ENCODE measurements around the gene MAML2. TPM values are rescaled to one million over a fixed set of nuclear protein-coding genes. Genes with fewer than 3 reads are reported as not detected.

Gene MAML2
- total and polyA plus RNA-seq, 2 of the 8 experiments (the other 6 are each of a cell fraction or from before 2014, with no cell fraction given): 3.8 to 6.6 TPM

DNA sequence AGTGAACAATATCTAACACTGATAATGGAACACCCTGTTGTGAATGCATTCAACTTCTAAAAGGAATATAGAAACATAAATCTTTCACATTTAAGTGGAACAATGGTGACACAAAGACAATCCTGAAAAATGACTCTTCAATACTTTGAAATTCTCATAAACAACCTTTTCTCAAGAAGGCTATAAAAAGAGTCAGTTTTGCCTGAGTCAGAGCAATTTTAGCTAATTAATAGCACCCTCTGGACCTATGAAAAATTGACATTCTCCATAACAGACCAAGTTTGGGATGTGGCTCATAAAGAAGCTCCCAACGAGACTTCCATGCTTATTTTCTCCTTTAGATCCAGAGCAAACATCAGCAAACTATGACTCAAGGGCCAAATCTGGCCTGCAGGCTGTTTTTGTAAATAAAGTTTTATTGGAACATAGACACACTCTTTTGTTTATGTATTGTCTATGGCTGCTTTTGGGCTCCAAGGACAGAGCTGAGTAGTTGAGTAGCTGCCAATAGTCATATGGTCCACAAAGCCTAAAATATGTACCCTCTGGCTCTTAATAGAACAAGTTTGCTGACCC, 108.0 kb downstream of the MAML2 start:
- Histone ChIP-seq H3K23me2 (ENCODE audit: low read depth, low read length) (no peaks in the 10 kb centered on the region), H3K9ac (replicated peaks in 1 of 4; ENCODE audit: extremely low read depth in 1 of 4, low read depth in 3 of 4, low read length in 3 of 4) (no peak overlapping the region), H2AFZ (ENCODE audit: low read length) (no peak overlapping the region), H3K4ac (replicated peaks; ENCODE audit: insufficient read length, low read depth, low read length) (no peak overlapping the region), H3K27me3 (replicated peaks in 1 of 4; ENCODE audit: control insufficient read depth in 3 of 4, extremely low read depth in 1 of 4, insufficient read depth in 3 of 4, low read length in 3 of 4) (no peaks in the 10 kb centered on the region), H2BK5ac (ENCODE audit: low read depth, low read length) (no peak overlapping the region), H3K4me1 (replicated peaks in 1 of 4; ENCODE audit: control insufficient read depth in 3 of 4, insufficient read depth in 4 of 4, low read length in 3 of 4) (no peaks in the 10 kb centered on the region; a peak in 1 of 7 replicates), H3K4me2 (ENCODE audit: insufficient read depth in 1 of 2, low read depth in 2 of 2, low read length in 2 of 2) (no peak overlapping the region), H2BK20ac (ENCODE audit: low read length) (no peak overlapping the region), H2AK5ac (ENCODE audit: low read depth, low read length) (no peak overlapping the region), H3K79me1 (ENCODE audit: low read depth, low read length) (no peaks in the 10 kb centered on the region), H3K14ac (ENCODE audit: insufficient read length) (no peak overlapping the region), H2BK12ac (ENCODE audit: low read depth, low read length) (no peak overlapping the region), H3K56ac (replicated peaks; ENCODE audit: insufficient read length, low read depth, low read length) (no peak overlapping the region), H3K23ac (ENCODE audit: insufficient read length) (no peak overlapping the region), H3K18ac (ENCODE audit: extremely low read depth, low read length) (no peak overlapping the region), H3K79me2 (ENCODE audit: control insufficient read depth in 1 of 2, insufficient read depth in 2 of 2, low read length in 2 of 2) (no peaks in the 10 kb centered on the region), H3K4me3 (ENCODE audit: extremely low read depth in 1 of 4, insufficient read depth in 2 of 4, low read depth in 3 of 4, low read length in 4 of 4) (no peak overlapping the region), H3K36me3 (ENCODE audit: control insufficient read depth in 2 of 4, insufficient read depth in 4 of 4, low read length in 3 of 4) (no peaks in the 10 kb centered on the region), H4K20me1 (replicated peaks in 1 of 2; ENCODE audit: control insufficient read depth in 1 of 2, insufficient read depth in 2 of 2, low read length in 2 of 2) (no peaks in the 10 kb centered on the region), H4K5ac (ENCODE audit: insufficient read length, low read depth, low read length) (no peak overlapping the region), H3K9me3 (ENCODE audit: insufficient read depth in 2 of 2, low read depth in 1 of 2, low read length in 1 of 2) (no peaks in the 10 kb centered on the region), H4K91ac (replicated peaks; ENCODE audit: insufficient read length, low read length) (no peak overlapping the region), H3K27ac (ENCODE audit: low read depth, low read length) (no peak overlapping the region), H2BK15ac (ENCODE audit: low read length) (no peak overlapping the region), H2BK120ac (replicated peaks; ENCODE audit: low read depth, low read length) (no peak overlapping the region), H4K8ac (ENCODE audit: extremely low read depth, insufficient read depth, low read length) (no peak overlapping the region)
- ChIA-PET POLR2A (ENCODE audit: partially characterized antibody) (no interaction called here), CTCF (ENCODE audit: partially characterized antibody) (interaction anchor here (1.2 to 1.7 kb wide), 2 partner anchors 108 to 180 kb away, joined by 3 to 4 read pairs; partner anchors contain the start of gene MAML2)
- FAIRE-seq (no peak), DNase-seq (ENCODE audit: low read depth in 1 of 2, low spot score in 2 of 2) (no peak)
- TF ChIP-seq, protein P1, sequence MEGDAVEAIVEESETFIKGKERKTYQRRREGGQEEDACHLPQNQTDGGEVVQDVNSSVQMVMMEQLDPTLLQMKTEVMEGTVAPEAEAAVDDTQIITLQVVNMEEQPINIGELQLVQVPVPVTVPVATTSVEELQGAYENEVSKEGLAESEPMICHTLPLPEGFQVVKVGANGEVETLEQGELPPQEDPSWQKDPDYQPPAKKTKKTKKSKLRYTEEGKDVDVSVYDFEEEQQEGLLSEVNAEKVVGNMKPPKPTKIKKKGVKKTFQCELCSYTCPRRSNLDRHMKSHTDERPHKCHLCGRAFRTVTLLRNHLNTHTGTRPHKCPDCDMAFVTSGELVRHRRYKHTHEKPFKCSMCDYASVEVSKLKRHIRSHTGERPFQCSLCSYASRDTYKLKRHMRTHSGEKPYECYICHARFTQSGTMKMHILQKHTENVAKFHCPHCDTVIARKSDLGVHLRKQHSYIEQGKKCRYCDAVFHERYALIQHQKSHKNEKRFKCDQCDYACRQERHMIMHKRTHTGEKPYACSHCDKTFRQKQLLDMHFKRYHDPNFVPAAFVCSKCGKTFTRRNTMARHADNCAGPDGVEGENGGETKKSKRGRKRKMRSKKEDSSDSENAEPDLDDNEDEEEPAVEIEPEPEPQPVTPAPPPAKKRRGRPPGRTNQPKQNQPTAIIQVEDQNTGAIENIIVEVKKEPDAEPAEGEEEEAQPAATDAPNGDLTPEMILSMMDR (IDR thresholded peaks at IDR 0.05; ENCODE audit: control extremely low read depth in 1 of 3, insufficient read depth in 1 of 3, low read depth in 1 of 3, low read length in 3 of 3): no peak
- no peak for TF ChIP-seq MAFK (IDR thresholded peaks at IDR 0.05; ENCODE audit: low read depth, low read length)
- TF ChIP-seq JUND (IDR thresholded peaks at IDR 0.05; ENCODE audit: low read length): no peak
- 88% methylated on average over 1 of the region's 1 CpG; no CpG with 5 or more reads in 1 of the 2 experiments for WGBS, 2 experiments (ENCODE audit: extremely low coverage in 1 of 2, insufficient coverage in 1 of 2, insufficient read length in 1 of 2, insufficient replicate concordance in 2 of 2, low coverage in 1 of 2, low lambda C conversion rate in 2 of 2, missing lambda C conversion rate in 1 of 2)
